H1 (cell line): ENCODE measurements around the gene LGR4. TPM values are rescaled to one million over a fixed set of nuclear protein-coding genes. Genes with fewer than 3 reads are reported as not detected.

Experiments used
- CTCF ChIA-PET: fragments of 300-600 bp; sonication (Branson Sonifier 250); formaldehyde crosslinking; loops from one replicate; lab custom pipeline; 2021; ENCODE audit not compliant: partially characterized antibody; lab: Charles Lee
- POLR2A ChIA-PET: fragments of 300-600 bp; sonication (Branson Sonifier 250); formaldehyde crosslinking; loops from one replicate; lab custom pipeline; 2021; ENCODE audit warnings: inconsistent platforms; ENCODE audit not compliant: partially characterized antibody; lab: Charles Lee
- DNase-seq, 2 experiments: peaks; one replicate each; pipeline versions ENCODE4 v3.0.0 to v3.0.0-alpha.2; 2010 to 2022; ENCODE audit warnings: low spot score in 2 of 2, low read depth in 1 of 2, mixed read lengths in 1 of 2
- FAIRE-seq: peaks from 2 replicates; lab custom pipeline; 2011; peaks lifted over from hg19 to GRCh38; lab: Jason Lieb, UNC
- H2AFZ ChIP-seq: 2 replicates; pipeline ENCODE4 v1.8.1; 2012; ENCODE audit warnings: low read length, inconsistent platforms
- H2AK5ac ChIP-seq: 2 replicates; pipeline ENCODE4 v1.6.1; 2013; ENCODE audit warnings: low read depth, low read length
- H2BK120ac ChIP-seq: replicated peaks from 2 replicates; pipeline ENCODE3; 2013; ENCODE audit warnings: low read depth, low read length, inconsistent platforms
- H2BK12ac ChIP-seq: 2 replicates; pipeline ENCODE4 v1.6.1; 2013; ENCODE audit warnings: low read depth, low read length
- H2BK15ac ChIP-seq: 2 replicates; pipeline ENCODE4 v1.6.1; 2013; ENCODE audit warnings: low read length
- H2BK20ac ChIP-seq: 2 replicates; pipeline ENCODE4 v1.6.1; 2013; ENCODE audit warnings: low read length
- H2BK5ac ChIP-seq: 2 replicates; pipeline ENCODE4 v1.6.1; 2013; ENCODE audit warnings: low read depth, low read length
- H3K14ac ChIP-seq: 2 replicates; pipeline ENCODE4 v1.6.1; 2013; ENCODE audit warnings: inconsistent platforms; ENCODE audit not compliant: insufficient read length
- H3K18ac ChIP-seq: 2 replicates; pipeline ENCODE4 v1.6.1; 2013; ENCODE audit warnings: low read length; ENCODE audit errors: extremely low read depth
- H3K23ac ChIP-seq: 2 replicates; pipeline ENCODE4 v1.6.1; 2013; ENCODE audit warnings: inconsistent platforms; ENCODE audit not compliant: insufficient read length
- H3K23me2 ChIP-seq: 2 replicates; pipeline ENCODE4 v1.6.1; 2013; ENCODE audit warnings: low read depth, low read length
- H3K27ac ChIP-seq: 2 replicates; pipeline ENCODE4 v1.6.1; 2011; ENCODE audit warnings: low read depth, low read length, inconsistent platforms
- H3K27me3 ChIP-seq, 4 experiments: replicated peaks in 1 of 4; 1 replicate in 1 of 4; 2 replicates in 3 of 4; pipeline versions ENCODE4 v1.6.1 to v1.8.1; 2011 to 2013; ENCODE audit warnings: low read length in 3 of 4, mild to moderate bottlenecking in 3 of 4, inconsistent platforms in 2 of 4, mixed read lengths in 2 of 4, moderate library complexity in 1 of 4; ENCODE audit not compliant: control insufficient read depth in 3 of 4, insufficient read depth in 3 of 4; ENCODE audit errors: extremely low read depth in 1 of 4
- H3K36me3 ChIP-seq, 4 experiments: 2 replicates each; pipeline versions ENCODE4 v1.6.1 to v1.8.1; 2011 to 2013; ENCODE audit warnings: mild to moderate bottlenecking in 4 of 4, low read length in 3 of 4, moderate library complexity in 2 of 4, control low read depth in 1 of 4, inconsistent platforms in 1 of 4; ENCODE audit not compliant: insufficient read depth in 4 of 4, control insufficient read depth in 2 of 4
- H3K4ac ChIP-seq: replicated peaks from 2 replicates; pipeline ENCODE3; 2013; ENCODE audit warnings: low read length, low read depth, mixed read lengths, inconsistent platforms; ENCODE audit not compliant: insufficient read length
- H3K4me1 ChIP-seq, 4 experiments: replicated peaks in 1 of 4; 1 replicate in 1 of 4; 2 replicates in 3 of 4; pipeline versions ENCODE4 v1.6.1 to v1.8.1; 2011 to 2013; ENCODE audit warnings: low read length in 3 of 4, inconsistent platforms in 2 of 4, mixed read lengths in 1 of 4; ENCODE audit not compliant: insufficient read depth in 4 of 4, control insufficient read depth in 3 of 4
- H3K4me2 ChIP-seq, 2 experiments: 2 replicates each; pipeline versions ENCODE4 v1.6.1 to v1.8.1; 2011 to 2013; ENCODE audit warnings: low read depth in 2 of 2, low read length in 2 of 2, control low read depth in 1 of 2, inconsistent platforms in 1 of 2, mild to moderate bottlenecking in 1 of 2; ENCODE audit not compliant: insufficient read depth in 1 of 2
- H3K4me3 ChIP-seq, 4 experiments: fragments of 200-600, 300-600 bp in 1 of 4; sonication (generic), shearing (Covaris generic), sonication (Bioruptor Twin) in 1 of 4; 2 replicates each; pipeline versions ENCODE4 v1.5.1 to v1.8.1; 2011 to 2016; ENCODE audit warnings: low read length in 4 of 4, low read depth in 3 of 4, control low read depth in 2 of 4, inconsistent platforms in 2 of 4, mild to moderate bottlenecking in 2 of 4, mixed read lengths in 1 of 4, moderate library complexity in 1 of 4; ENCODE audit not compliant: insufficient read depth in 2 of 4; ENCODE audit errors: extremely low read depth in 1 of 4
- H3K56ac ChIP-seq: replicated peaks from 2 replicates; pipeline ENCODE3; 2013; ENCODE audit warnings: low read depth, mild to moderate bottlenecking, mixed read lengths, low read length, inconsistent platforms; ENCODE audit not compliant: insufficient read length
- H3K79me1 ChIP-seq: 2 replicates; pipeline ENCODE4 v1.6.1; 2013; ENCODE audit warnings: low read depth, low read length, control low read depth
- H3K79me2 ChIP-seq, 2 experiments: 2 replicates each; pipeline versions ENCODE4 v1.6.1 to v1.8.1; 2012 to 2013; ENCODE audit warnings: low read length in 2 of 2, mild to moderate bottlenecking in 2 of 2, inconsistent platforms in 1 of 2; ENCODE audit not compliant: insufficient read depth in 2 of 2, control insufficient read depth in 1 of 2
- H3K9ac ChIP-seq, 4 experiments: replicated peaks in 1 of 4; 1 replicate in 1 of 4; 2 replicates in 3 of 4; pipeline versions ENCODE4 v1.6.1 to v1.8.1; 2011 to 2013; ENCODE audit warnings: low read depth in 3 of 4, low read length in 3 of 4, control low read depth in 2 of 4, mild to moderate bottlenecking in 2 of 4, moderate library complexity in 2 of 4, inconsistent platforms in 1 of 4; ENCODE audit errors: extremely low read depth in 1 of 4
- H3K9me3 ChIP-seq, 2 experiments: 2 replicates each; pipeline versions ENCODE4 v1.6.1 to v1.8.1; 2012 to 2013; ENCODE audit warnings: mild to moderate bottlenecking in 2 of 2, moderate library complexity in 2 of 2, control low read depth in 1 of 2, inconsistent platforms in 1 of 2, low read depth in 1 of 2, low read length in 1 of 2, mixed read lengths in 1 of 2; ENCODE audit not compliant: insufficient read depth in 2 of 2
- H4K20me1 ChIP-seq, 2 experiments: replicated peaks in 1 of 2; 2 replicates each; pipeline versions ENCODE3 to v1.8.1; 2011 to 2013; ENCODE audit warnings: inconsistent platforms in 2 of 2, low read length in 2 of 2, mild to moderate bottlenecking in 1 of 2; ENCODE audit not compliant: insufficient read depth in 2 of 2, control insufficient read depth in 1 of 2
- H4K5ac ChIP-seq: 2 replicates; pipeline ENCODE4 v1.6.1; 2013; ENCODE audit warnings: low read length, low read depth, mixed read lengths, inconsistent platforms; ENCODE audit not compliant: insufficient read length
- H4K8ac ChIP-seq: 2 replicates; pipeline ENCODE4 v1.8.0; 2013; ENCODE audit warnings: mild to moderate bottlenecking, moderate library complexity, low read length, inconsistent platforms; ENCODE audit not compliant: insufficient read depth; ENCODE audit errors: extremely low read depth
- H4K91ac ChIP-seq: replicated peaks from 2 replicates; pipeline ENCODE3; 2013; ENCODE audit warnings: low read length, mixed read lengths, inconsistent platforms; ENCODE audit not compliant: insufficient read length
- HDAC6 ChIP-seq: IDR thresholded peaks from one replicate; pipeline ENCODE4 v1.7.1; 2012; ENCODE audit warnings: low read depth, mild to moderate bottlenecking, inconsistent platforms, low read length, moderate library complexity
- JUND ChIP-seq: IDR thresholded peaks from 2 replicates; pipeline ENCODE4 v1.6.1; 2011; ENCODE audit warnings: mild to moderate bottlenecking, improper control_type of control experiment, low read length
- RAD21 ChIP-seq, 2 experiments: IDR thresholded peaks in 1 of 2; conservative IDR thresholded peaks in 1 of 2; 2 replicates each; pipeline ENCODE4 v1.6.1; 2011; ENCODE audit warnings: low read depth in 2 of 2, low read length in 2 of 2, improper control_type of control experiment in 1 of 2, inconsistent platforms in 1 of 2, mild to moderate bottlenecking in 1 of 2, moderate library complexity in 1 of 2
- RFX5 ChIP-seq: IDR thresholded peaks from 2 replicates; pipeline ENCODE4 v1.6.1; 2011; ENCODE audit warnings: low read depth, low read length, improper control_type of control experiment, borderline replicate concordance
- SRF ChIP-seq: IDR thresholded peaks from 2 replicates; pipeline ENCODE4 v1.6.1; 2011; ENCODE audit warnings: mild to moderate bottlenecking, low read depth, low read length, moderate library complexity
- polyA plus RNA-seq, 7 experiments: library from polyadenylated mRNA; depleted of rRNA in 3 of 7; stranded (reverse) in 5 of 7; unstranded in 2 of 7; fragments of >200 nt in 5 of 7; fragments of 200-250 nt in 2 of 7; gene quantifications; 1 replicate in 5 of 7; 2 replicates in 1 of 7; 4 replicates in 1 of 7; pipeline versions ENCODE4 v1.2.1 to v1.2.3, GENCODE V29; 2011 to 2013; ENCODE audit warnings: missing spikeins in 2 of 7, mixed read lengths in 2 of 7
- total RNA-seq: library from RNA; stranded (reverse); fragmentation: NEBNext Ultra II Directional; extraction: Animal tissue kit (Norgen Biotek cat#: 25700); gene quantifications from 2 replicates; pipeline ENCODE4 v1.2.1, GENCODE V29; 2021

LGR4 gene
- total and polyA plus RNA-seq, 2 of the 8 experiments (the other 6 are each of a cell fraction or from before 2014, with no cell fraction given), result 26.6 to 61.7 TPM

DNA sequence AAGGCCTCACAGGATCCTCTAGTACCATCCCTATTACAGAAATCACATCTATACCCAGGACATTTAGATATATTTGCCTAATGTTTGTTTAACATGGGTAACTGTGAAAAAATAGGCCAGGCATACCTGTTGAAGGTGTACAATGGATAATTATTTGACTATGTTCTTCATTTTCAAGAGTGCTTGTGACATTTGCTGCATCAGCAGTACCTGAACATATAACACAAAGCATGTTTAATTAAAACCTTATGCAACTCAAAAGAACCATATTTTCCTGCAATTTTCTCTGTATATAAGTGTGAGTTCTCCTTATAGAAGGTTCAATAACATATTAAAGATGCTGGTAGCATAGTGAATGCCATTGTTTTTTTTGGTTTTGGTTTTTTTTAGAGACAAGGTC, 101.1 kb downstream of the LGR4 start:
- Histone ChIP-seq H4K20me1 (peaks cover 0 to 2% of the 10 kb centered on the region in 2 experiments), H4K8ac (no peak overlapping the region), H3K4me3 (no peak overlapping the region), H3K9me3 (no peaks in the 10 kb centered on the region), H3K18ac (no peak overlapping the region), H3K14ac (no peak overlapping the region), H3K9ac (no peak overlapping the region), H2BK12ac (no peak overlapping the region), H3K23ac (no peak overlapping the region), H3K4ac (no peak overlapping the region), H2BK5ac (no peak overlapping the region), H3K36me3 (peaks cover 9 to 90% (median 40%) of the 10 kb centered on the region in 4 experiments; a peak in 7 of 8 replicates), H4K91ac (no peak overlapping the region), H3K79me2 (no peaks in the 10 kb centered on the region), H3K27me3 (no peaks in the 10 kb centered on the region), H3K4me2 (no peak overlapping the region), H3K4me1 (no peaks in the 10 kb centered on the region), H3K56ac (no peak overlapping the region), H2BK120ac (no peak overlapping the region), H3K23me2 (no peaks in the 10 kb centered on the region), H3K27ac (no peak overlapping the region), H2AFZ (no peak overlapping the region), H3K79me1 (no peaks in the 10 kb centered on the region), H2BK15ac (no peak overlapping the region), H2AK5ac (no peak overlapping the region), H4K5ac (no peak overlapping the region), H2BK20ac (no peak overlapping the region)
- CTCF ChIA-PET, result interaction anchor here (8.1 kb wide), 1 partner anchor 114 kb away, joined by 55 read pairs; no protein-coding TSS in a partner anchor
- FAIRE-seq (no peak), DNase-seq (no peak)
- POLR2A ChIA-PET, result no interaction called here
- TF ChIP-seq RAD21 (IDR thresholded peaks at IDR 0.05 in 1 of 2, conservative IDR thresholded peaks at IDR 0.05 in 1 of 2; ENCODE audit: low read depth in 2 of 2, low read length in 2 of 2), result no peak
- no peak for TF ChIP-seq SRF
- TF ChIP-seq JUND, result no peak
- no peak for TF ChIP-seq RFX5
- no peak for TF ChIP-seq HDAC6
